ENCODE results near the gene PYM1.
A peak's percentile ranks its signal among the peaks of the same experiment; 100 is the strongest.

PYM1 gene

DNA sequence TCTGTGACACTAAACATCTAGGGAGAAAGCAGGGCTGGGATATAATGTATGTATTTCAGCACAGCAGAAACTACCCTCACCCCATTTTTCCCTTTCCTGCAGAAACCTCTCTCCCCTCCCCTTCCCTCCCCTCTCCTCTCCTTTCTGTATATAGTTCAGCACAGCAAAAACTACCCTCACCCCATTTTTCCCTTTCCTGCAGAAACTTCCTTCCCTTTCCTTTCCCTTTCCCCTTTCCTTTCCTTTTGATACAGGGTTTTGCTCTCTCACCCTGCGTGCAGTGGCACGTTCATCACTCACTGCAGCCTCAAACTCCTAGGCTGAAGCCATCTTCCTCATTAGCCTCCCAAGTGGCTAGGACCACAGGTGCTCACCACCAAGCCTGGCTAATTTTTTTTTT, 36.1 kb upstream of the PYM1 start:
- no peak for TF ChIP-seq CTCF (conservative IDR thresholded peaks at IDR 0.05; ENCODE audit: low read depth)
- CTCF ChIA-PET, result no interaction called here

GRCh38 chr12:55957106-55957859, 29.6 kb upstream of the PYM1 start:
- H3K27ac ChIP-seq, result peak overlapping the region; percentile 1; the same call in 1 of the 2 replicates
- POLR2A ChIA-PET (ENCODE audit: low non-redundant PET), result interaction anchor here (2.0 kb wide), 1 partner anchor 17 kb away, joined by 9 read pairs; the partner anchor contains the start of gene RAB5B
- CTCF ChIA-PET, result interaction anchor here (0.5 to 2.5 kb wide), 3 partner anchors 17 to 578 kb away, joined by 3 to 13 read pairs (median 6); no protein-coding TSS in a partner anchor
- DNase-seq (ENCODE audit: low spot score), result no peak
- no peak for TF ChIP-seq CTCF (conservative IDR thresholded peaks at IDR 0.05; ENCODE audit: low read depth)

More for the DNA sequence above, 36.1 kb upstream of the PYM1 start:
- H3K27ac ChIP-seq, result no peak overlapping the region
- DNase-seq (ENCODE audit: low spot score), result no peak
- POLR2A ChIA-PET (ENCODE audit: low non-redundant PET), result no interaction called here

DNA sequence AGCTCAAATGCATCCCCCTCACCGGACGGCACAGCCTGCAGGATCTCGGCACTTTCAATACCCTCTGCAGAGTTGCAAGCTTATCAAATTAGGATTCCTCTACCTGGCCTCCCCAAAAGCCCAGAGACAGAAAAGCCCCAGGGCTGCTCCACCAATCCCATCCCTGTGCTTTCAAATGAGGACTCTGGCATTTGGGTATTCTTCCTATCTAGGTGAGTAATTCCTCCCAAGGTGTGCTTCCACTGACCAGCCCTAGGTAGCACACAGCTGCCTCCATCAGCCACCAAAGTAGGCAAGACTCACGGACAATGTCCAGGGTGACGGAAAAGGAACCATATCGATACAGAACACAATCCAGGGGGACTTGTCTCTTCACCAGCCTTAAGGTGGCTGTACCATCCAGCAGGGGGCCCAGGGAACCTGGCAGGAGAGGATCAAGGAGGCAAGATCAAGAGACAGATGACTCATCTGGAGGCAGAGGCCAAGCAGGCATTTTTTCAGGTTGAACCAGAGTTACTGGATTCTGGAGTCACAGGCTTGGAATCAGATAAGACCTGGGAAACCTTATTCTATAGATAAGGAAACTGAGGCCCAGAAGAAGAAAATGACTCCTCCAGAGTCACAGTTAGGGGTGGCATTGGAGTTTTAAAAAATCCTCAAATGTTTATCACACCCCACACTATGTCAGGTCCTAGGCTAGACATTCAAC, 28.3 kb upstream of the PYM1 start:
- peak; percentile 88 for DNase-seq (ENCODE audit: low spot score)
- no peak; the same call in 1 of the 2 replicates for TF ChIP-seq CTCF (conservative IDR thresholded peaks at IDR 0.05; ENCODE audit: low read depth)
- POLR2A ChIA-PET (ENCODE audit: low non-redundant PET), result interaction anchor here (0.9 to 2.0 kb wide), 2 partner anchors 18 kb away, joined by 3 to 9 read pairs; partner anchors contain the start of gene RAB5B
- CTCF ChIA-PET, result interaction anchor here (0.5 to 2.5 kb wide), 5 partner anchors 16 to 232 kb away, joined by 3 to 13 read pairs (median 3); no protein-coding TSS in a partner anchor
- peak overlapping the region; percentile 72 for H3K27ac ChIP-seq

DNA sequence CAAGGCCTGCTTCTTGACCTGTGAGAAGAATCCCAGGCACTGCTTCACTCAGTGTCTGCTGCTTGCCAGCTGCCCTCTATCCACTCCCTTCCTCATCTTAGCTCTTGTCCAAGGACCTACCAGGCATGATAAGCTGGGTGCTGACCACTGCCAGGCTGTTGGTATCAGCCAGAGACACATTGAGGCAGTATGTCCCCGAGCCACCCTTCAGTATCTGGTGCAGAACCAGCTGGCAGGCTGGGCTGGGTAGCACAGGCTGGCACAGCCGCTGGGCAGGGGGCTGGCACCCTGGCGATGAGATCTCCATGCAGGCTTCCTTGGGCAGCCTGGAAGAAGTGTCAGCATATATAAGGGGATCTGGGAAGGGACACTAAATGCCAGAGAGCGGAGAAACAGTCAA, 27.6 kb upstream of the PYM1 start:
- TF ChIP-seq CTCF (conservative IDR thresholded peaks at IDR 0.05; ENCODE audit: low read depth), result no peak
- CTCF ChIA-PET, result interaction anchor here (0.5 to 2.5 kb wide), 5 partner anchors 15 to 233 kb away, joined by 3 to 13 read pairs (median 3); no protein-coding TSS in a partner anchor
- POLR2A ChIA-PET (ENCODE audit: low non-redundant PET), result interaction anchor here (0.9 kb wide), 1 partner anchor 18 kb away, joined by 3 read pairs; the partner anchor contains the start of gene RAB5B
- no peak for DNase-seq (ENCODE audit: low spot score)
- H3K27ac ChIP-seq, result peak overlapping the region; percentile 72

DNA sequence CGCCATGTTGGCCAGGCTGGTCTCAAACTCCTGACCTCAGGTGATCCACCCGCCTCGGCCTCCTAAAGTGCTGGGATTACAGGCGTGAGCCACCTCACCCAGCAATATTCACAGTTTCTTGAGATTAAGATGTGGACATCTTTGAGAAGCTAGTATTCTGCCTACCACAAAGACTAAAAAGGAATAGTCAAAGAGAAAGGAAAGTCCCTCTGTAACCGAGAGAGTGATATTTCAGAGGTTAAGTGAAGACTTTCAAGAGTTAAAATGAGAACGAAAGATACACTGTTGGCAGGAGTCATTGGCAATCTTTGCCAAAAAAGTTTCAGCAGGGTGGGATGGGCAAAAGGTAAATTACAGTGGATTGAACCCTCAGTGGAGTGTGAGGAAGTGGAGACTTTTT, 18.9 kb upstream of the PYM1 start:
- no peak for DNase-seq (ENCODE audit: low spot score)
- H3K27ac ChIP-seq, result peak overlapping the region; percentile 27
- no peak for TF ChIP-seq CTCF (conservative IDR thresholded peaks at IDR 0.05; ENCODE audit: low read depth)
- ChIA-PET POLR2A (ENCODE audit: low non-redundant PET) (no interaction called here), CTCF (no interaction called here)

DNA sequence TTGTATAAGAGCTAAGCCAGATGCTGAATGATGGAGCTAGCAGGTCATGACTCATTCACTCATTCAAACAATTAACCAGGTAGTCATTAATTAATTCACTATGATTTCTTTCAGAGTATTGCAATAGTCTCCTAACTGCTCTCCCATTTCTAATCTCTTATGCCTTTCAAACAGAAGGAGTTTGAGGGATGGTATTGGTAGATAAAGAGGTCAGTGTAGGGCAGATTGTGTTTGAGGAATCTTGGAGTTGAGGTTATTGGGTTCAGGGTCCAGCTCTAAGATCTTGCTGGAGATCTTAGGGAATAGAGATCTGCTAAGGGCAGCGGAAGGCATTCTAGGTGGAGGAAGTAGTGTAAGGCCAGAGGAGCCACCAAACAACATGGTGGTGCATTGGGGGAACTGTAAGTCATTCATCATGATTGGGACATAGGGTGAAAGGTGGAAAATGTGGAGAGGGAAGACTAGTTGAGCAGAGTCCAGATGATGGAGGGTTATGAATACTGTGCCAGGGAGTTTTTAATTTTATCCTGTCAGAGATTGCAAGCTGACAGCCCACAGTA, 15.0 kb upstream of the PYM1 start:
- no peak overlapping the region for H3K27ac ChIP-seq
- TF ChIP-seq CTCF (conservative IDR thresholded peaks at IDR 0.05; ENCODE audit: low read depth), result no peak
- no peak for DNase-seq (ENCODE audit: low spot score)
- ChIA-PET CTCF (interaction anchor here (0.6 kb wide), 1 partner anchor 8 kb away, joined by 3 read pairs; no protein-coding TSS in a partner anchor), POLR2A (ENCODE audit: low non-redundant PET) (no interaction called here)

Data from RWPE1 (cell line).